ENCODE measurements around the gene EIPR1.

GRCh38 chr2:3189076-3189591 lies 188.5 kb downstream of the EIPR1 start:
- TF ChIP-seq CTCF (IDR thresholded peaks at IDR 0.05) (no peak), EP300 (IDR thresholded peaks at IDR 0.05) (no peak), POLR2A (IDR thresholded peaks at IDR 0.05; ENCODE audit: low read depth) (no peak), POLR2AphosphoS5 (IDR thresholded peaks at IDR 0.05) (no peak)

Measured in esophagus muscularis mucosa (tissue), 4 donors.